HCT116 (cell line): Measurements from ENCODE around the gene ATP6V0D1. TPM values are rescaled to one million over a fixed set of nuclear protein-coding genes. Genes with fewer than 3 reads are reported as not detected.

Experiments used
- ATAC-seq: fragments of 200-7000 bp; cut with Tn5 transposase; 2 replicates; pipeline ENCODE4 v1.9.1; 2020; ENCODE audit warnings: mild to moderate bottlenecking, moderate library complexity
- BruUV-seq: library from RNA; stranded (reverse); fragments of 400-500 nt; replicated peaks from 2 replicates; lab custom pipeline; 2021; lab: Mats Ljungman, UMichigan
- CTCF ChIA-PET: fragments of 300-600 bp; sonication (Branson Sonifier 250); formaldehyde crosslinking; loops from one replicate; lab custom pipeline; 2021; ENCODE audit warnings: antibody characterized with exemption; lab: Charles Lee
- POLR2A ChIA-PET: fragments of 300-600, 350-600 bp; sonication (Branson Sonifier 250); formaldehyde crosslinking; loops from one replicate; lab custom pipeline; 2021; ENCODE audit warnings: antibody characterized with exemption; lab: Charles Lee
- RAD21 ChIA-PET, 2 experiments: fragments of 300-600 bp; sonication (Branson Sonifier 250); formaldehyde crosslinking; loops; one replicate each; lab custom pipeline; 2023; ENCODE audit warnings: low total read pairs in 2 of 2; ENCODE audit not compliant: uncharacterized antibody in 2 of 2, unreplicated experiment in 2 of 2, low non-redundant PET in 1 of 2; lab: Charles Lee
- DNase-seq: peaks from one replicate; pipeline ENCODE4 v3.0.0-alpha.2; 2010; ENCODE audit warnings: low read depth, low spot score
- H2AFZ ChIP-seq: fragments of 200-600 bp; shearing (Covaris generic), sonication (generic); 2 replicates; pipeline ENCODE4 v1.6.1; 2017; ENCODE audit warnings: low read depth, mixed run types, mixed read lengths, antibody characterized with exemption, low read length; ENCODE audit not compliant: poor library complexity, severe bottlenecking
- H3K27ac ChIP-seq: 2 replicates; pipeline ENCODE4 v1.5.1; 2012; ENCODE audit warnings: low read depth, low read length
- H3K27me3 ChIP-seq: fragments of 200-600 bp; sonication (generic); 2 replicates; pipeline ENCODE4 v1.6.1; 2016; ENCODE audit warnings: mixed run types, low read length, mixed read lengths; ENCODE audit not compliant: insufficient read depth
- H3K36me3 ChIP-seq, 2 experiments: fragments of 200-500 bp in 1 of 2; fragments of 200-600 bp in 1 of 2; sonication (Bioruptor generic) in 1 of 2; sonication (generic) in 1 of 2; 2 replicates each; pipeline versions ENCODE4 v1.5.1 to v1.6.1; 2014 to 2016; ENCODE audit warnings: low read length in 2 of 2, inconsistent platforms in 1 of 2, mixed read lengths in 1 of 2, mixed run types in 1 of 2; ENCODE audit not compliant: insufficient read depth in 2 of 2, control insufficient read depth in 1 of 2
- H3K4me1 ChIP-seq, 2 experiments: fragments of 200-600 bp in 1 of 2; sonication (generic) in 1 of 2; 2 replicates each; pipeline versions ENCODE4 v1.5.1 to v1.6.1; 2012 to 2017; ENCODE audit warnings: low read length in 2 of 2, inconsistent platforms in 1 of 2, mild to moderate bottlenecking in 1 of 2, mixed read lengths in 1 of 2, mixed run types in 1 of 2, moderate library complexity in 1 of 2; ENCODE audit not compliant: insufficient read depth in 2 of 2, control insufficient read depth in 1 of 2
- H3K4me2 ChIP-seq: fragments of 200-600 bp; sonication (generic); 2 replicates; pipeline ENCODE4 v1.6.1; 2017; ENCODE audit warnings: mixed run types, low read length, mixed read lengths
- H3K4me3 ChIP-seq, 2 experiments: fragments of 200-600 bp in 1 of 2; sonication (generic) in 1 of 2; replicated peaks in 1 of 2; 2 replicates each; pipeline ENCODE4 v1.5.1; 2011 to 2016; ENCODE audit warnings: low read length in 2 of 2, control low read depth in 1 of 2, low read depth in 1 of 2, mild to moderate bottlenecking in 1 of 2, mixed read lengths in 1 of 2, mixed run types in 1 of 2
- H3K79me2 ChIP-seq: fragments of 200-600 bp; sonication (generic); 2 replicates; pipeline ENCODE4 v1.6.1; 2017; ENCODE audit warnings: mild to moderate bottlenecking, mixed run types, low read length, moderate library complexity, mixed read lengths; ENCODE audit not compliant: insufficient read depth
- H3K9ac ChIP-seq: fragments of 200-600 bp; sonication (generic); 2 replicates; pipeline ENCODE4 v1.6.1; 2016; ENCODE audit warnings: low read length, mixed read lengths
- H3K9me2 ChIP-seq: fragments of 200-600 bp; sonication (generic), shearing (Covaris generic); 2 replicates; pipeline ENCODE4 v1.6.1; 2017; ENCODE audit warnings: mixed run types, mild to moderate bottlenecking, moderate library complexity; ENCODE audit not compliant: insufficient read depth
- H3K9me3 ChIP-seq, 2 experiments: fragments of 200-500 bp in 1 of 2; fragments of 200-600 bp in 1 of 2; sonication (Bioruptor generic) in 1 of 2; sonication (generic) in 1 of 2; 2 replicates each; pipeline ENCODE4 v1.6.1; 2014 to 2017; ENCODE audit warnings: low read length in 2 of 2, mixed read lengths in 2 of 2, inconsistent platforms in 1 of 2, low read depth in 1 of 2, mild to moderate bottlenecking in 1 of 2, mixed run types in 1 of 2, moderate library complexity in 1 of 2; ENCODE audit not compliant: control insufficient read depth in 1 of 2, insufficient read depth in 1 of 2
- H4K20me1 ChIP-seq: fragments of 200-600 bp; sonication (generic), shearing (Covaris generic); 2 replicates; pipeline ENCODE4 v1.6.1; 2017; ENCODE audit warnings: mixed run types, mild to moderate bottlenecking, moderate library complexity; ENCODE audit not compliant: insufficient read depth
- EGR1 ChIP-seq: IDR thresholded peaks from 2 replicates; pipeline ENCODE4 v1.6.1; 2012; ENCODE audit warnings: low read depth
- EZH2 ChIP-seq: fragments of 200-600 bp; sonication (generic); IDR thresholded peaks from 2 replicates; pipeline ENCODE4 v1.6.1; 2017; ENCODE audit warnings: antibody characterized with exemption, mixed run types
- EZH2phosphoT487 ChIP-seq: fragments of 200-600 bp; IDR thresholded peaks from 2 replicates; pipeline ENCODE4 v1.6.1; 2018; ENCODE audit warnings: antibody characterized with exemption, borderline replicate concordance
- JUND ChIP-seq: IDR thresholded peaks from 2 replicates; pipeline ENCODE4 v1.6.1; 2012
- POLR2A ChIP-seq: IDR thresholded peaks from 2 replicates; pipeline ENCODE4 v1.7.0; 2011; ENCODE audit warnings: borderline replicate concordance; ENCODE audit not compliant: insufficient read depth, insufficient read length; ENCODE audit errors: extremely low read depth
- POLR2AphosphoS5 ChIP-seq: IDR thresholded peaks from 2 replicates; pipeline ENCODE4 v1.6.1; 2011; ENCODE audit warnings: mild to moderate bottlenecking, low read depth, low read length, moderate library complexity
- RAD21 ChIP-seq: IDR thresholded peaks from 2 replicates; pipeline ENCODE4 v1.6.1; 2012; ENCODE audit warnings: low read depth, mild to moderate bottlenecking
- SIN3A ChIP-seq: IDR thresholded peaks from 2 replicates; pipeline ENCODE4 v1.6.1; 2012; ENCODE audit warnings: low read depth
- ZFX ChIP-seq: fragments of 450-650 bp; IDR thresholded peaks from 2 replicates; pipeline ENCODE4 v1.6.1; 2017
- intact Hi-C: fragments of 100-400 bp; cut with micrococcal nuclease; formaldehyde crosslinking; loops from 2 replicates; pipeline ENCODE4 v1.10.0; 2022
- total RNA-seq: library from RNA; stranded (reverse); gene quantifications from one replicate; pipeline ENCODE4 v1.2.1, GENCODE V29; 2021; ENCODE audit not compliant: unreplicated experiment
- TF ChIP-seq, protein P1 (sequence below): IDR thresholded peaks from 2 replicates; pipeline ENCODE4 v1.6.1; 2011; ENCODE audit warnings: mild to moderate bottlenecking, low read length, moderate library complexity; ENCODE audit not compliant: insufficient replicate concordance; ENCODE audit errors: extremely low read depth

The ATP6V0D1 gene
- total RNA-seq, 1 experiment from 2014 or later, result 36.6 TPM

DNA sequence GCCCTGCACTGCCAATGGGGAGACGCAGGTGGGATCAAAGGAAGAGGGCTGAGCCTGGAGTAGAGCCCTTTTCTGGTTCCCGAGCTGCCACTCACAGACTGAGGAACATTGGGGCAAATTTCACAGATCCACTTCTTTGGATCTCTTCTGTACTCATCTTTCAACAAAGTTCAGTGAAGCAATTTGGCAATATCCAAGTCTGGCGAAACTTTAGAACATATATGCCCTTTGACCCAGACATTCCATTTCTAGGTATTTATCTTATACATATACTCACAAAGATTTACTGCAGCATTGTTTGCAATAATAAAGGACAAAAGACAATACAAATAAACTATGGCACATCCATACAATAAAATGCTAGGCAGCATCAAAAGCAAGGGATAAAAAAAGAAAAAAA is 69.6 kb downstream of the ATP6V0D1 start:
- TF ChIP-seq POLR2AphosphoS5, result no peak
- TF ChIP-seq, protein P1, sequence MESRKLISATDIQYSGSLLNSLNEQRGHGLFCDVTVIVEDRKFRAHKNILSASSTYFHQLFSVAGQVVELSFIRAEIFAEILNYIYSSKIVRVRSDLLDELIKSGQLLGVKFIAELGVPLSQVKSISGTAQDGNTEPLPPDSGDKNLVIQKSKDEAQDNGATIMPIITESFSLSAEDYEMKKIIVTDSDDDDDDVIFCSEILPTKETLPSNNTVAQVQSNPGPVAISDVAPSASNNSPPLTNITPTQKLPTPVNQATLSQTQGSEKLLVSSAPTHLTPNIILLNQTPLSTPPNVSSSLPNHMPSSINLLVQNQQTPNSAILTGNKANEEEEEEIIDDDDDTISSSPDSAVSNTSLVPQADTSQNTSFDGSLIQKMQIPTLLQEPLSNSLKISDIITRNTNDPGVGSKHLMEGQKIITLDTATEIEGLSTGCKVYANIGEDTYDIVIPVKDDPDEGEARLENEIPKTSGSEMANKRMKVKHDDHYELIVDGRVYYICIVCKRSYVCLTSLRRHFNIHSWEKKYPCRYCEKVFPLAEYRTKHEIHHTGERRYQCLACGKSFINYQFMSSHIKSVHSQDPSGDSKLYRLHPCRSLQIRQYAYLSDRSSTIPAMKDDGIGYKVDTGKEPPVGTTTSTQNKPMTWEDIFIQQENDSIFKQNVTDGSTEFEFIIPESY, result no peak
- no peak for TF ChIP-seq SIN3A
- TF ChIP-seq ZFX, result no peak
- TF ChIP-seq EZH2, result no peak
- no peak for TF ChIP-seq EGR1
- TF ChIP-seq RAD21, result no peak
- no peak for TF ChIP-seq JUND
- Histone ChIP-seq H3K9me2 (no peaks in the 10 kb centered on the region), H3K9me3 (no peaks in the 10 kb centered on the region), H3K27me3 (no peaks in the 10 kb centered on the region), H3K4me1 (peaks cover 7 to 20% of the 10 kb centered on the region in 2 experiments; a peak in 3 of 4 replicates), H3K4me2 (no peak overlapping the region), H2AFZ (no peak overlapping the region), H3K9ac (no peak overlapping the region), H3K36me3 (no peaks in the 10 kb centered on the region), H3K4me3 (no peak overlapping the region), H4K20me1 (no peaks in the 10 kb centered on the region), H3K27ac (no peak overlapping the region), H3K79me2 (no peaks in the 10 kb centered on the region)
- ChIA-PET CTCF (no interaction called here), POLR2A (no interaction called here), RAD21 (no interaction called here)
- no peak for DNase-seq
- no peak for ATAC-seq
- no TSS peak for BruUV-seq
- intact Hi-C loops, result no loop called here

DNA sequence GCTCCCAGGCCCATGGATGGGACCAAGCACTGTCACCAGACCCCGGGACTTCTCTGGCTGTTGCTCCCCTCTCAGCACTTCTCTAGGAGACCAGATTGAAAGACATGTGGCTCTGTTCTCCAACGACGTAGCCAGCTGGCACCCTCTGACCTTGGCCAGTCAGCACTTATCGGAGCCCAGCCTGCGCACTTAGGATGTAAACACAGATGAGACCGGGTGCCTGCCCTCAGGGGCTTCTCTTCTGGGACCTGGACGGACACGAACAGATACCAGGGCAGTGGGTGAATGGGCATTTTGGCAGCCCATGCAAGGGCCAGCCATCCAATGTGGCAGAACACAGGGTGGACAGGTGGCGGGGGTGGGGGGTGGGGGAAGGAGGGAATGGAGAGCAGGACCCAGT is 71.3 kb downstream of the ATP6V0D1 start:
- BruUV-seq, result no TSS peak
- peaks cover 14 to 27% of the 10 kb centered on the region in 2 experiments for H3K4me1 ChIP-seq
- no peak for DNase-seq
- no peaks in the 10 kb centered on the region for H3K27me3 ChIP-seq
- H3K36me3 ChIP-seq, result no peaks in the 10 kb centered on the region
- TF ChIP-seq EZH2phosphoT487 (no peak), POLR2A (no peak), RAD21 (no peak), ZFX (no peak)
- TF ChIP-seq, all 23 proteins: peak for 0
- RAD21 ChIA-PET, result no interaction called here
- Histone ChIP-seq H3K79me2 (no peaks in the 10 kb centered on the region), H3K9me2 (no peaks in the 10 kb centered on the region), H3K4me2 (no peak overlapping the region), H3K4me3 (no peak overlapping the region), H4K20me1 (no peaks in the 10 kb centered on the region), H3K9me3 (no peaks in the 10 kb centered on the region), H3K9ac (no peak overlapping the region), H3K27ac (no peak overlapping the region), H2AFZ (no peak overlapping the region)
- POLR2A ChIA-PET, result no interaction called here
- CTCF ChIA-PET, result no interaction called here
- intact Hi-C loops, result no loop called here
- ATAC-seq, result no peak
